ENCODE data around the gene C16orf95.

Gene C16orf95

DNA sequence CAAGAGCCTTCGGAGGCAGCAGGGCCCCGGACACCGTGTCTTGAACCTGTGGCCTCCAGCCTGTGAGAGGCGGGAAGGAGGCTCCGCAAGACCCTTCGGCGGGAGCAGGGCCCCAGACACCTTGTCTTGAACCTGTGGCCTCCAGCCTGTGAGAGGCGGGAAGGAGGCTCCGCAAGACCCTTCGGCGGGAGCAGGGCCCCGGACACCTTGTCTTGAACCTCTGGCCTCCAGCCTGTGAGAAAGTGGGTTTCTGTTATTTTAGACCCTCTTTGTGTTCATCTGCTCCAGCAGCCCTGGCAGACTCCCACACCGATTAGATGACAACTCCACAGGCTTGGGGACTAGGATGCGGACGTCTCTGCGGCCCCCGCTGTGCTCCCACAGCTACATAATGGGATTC, 36.4 kb upstream of the C16orf95 start:
- no peak for DNase-seq (ENCODE audit: low read depth)
- H3K4me3 ChIP-seq (ENCODE audit: low read depth, low read length): no peak overlapping the region
- TF ChIP-seq CTCF (IDR thresholded peaks at IDR 0.05; ENCODE audit: low read depth, low read length): no peak
- TF ChIP-seq POLR2A (IDR thresholded peaks at IDR 0.05; ENCODE audit: extremely low read depth, insufficient read length): no peak
- no peak for TF ChIP-seq MYC (IDR thresholded peaks at IDR 0.05; ENCODE audit: low read depth, low read length)
- no peak for TF ChIP-seq MAX (IDR thresholded peaks at IDR 0.05; ENCODE audit: low read depth, low read length)

DNA sequence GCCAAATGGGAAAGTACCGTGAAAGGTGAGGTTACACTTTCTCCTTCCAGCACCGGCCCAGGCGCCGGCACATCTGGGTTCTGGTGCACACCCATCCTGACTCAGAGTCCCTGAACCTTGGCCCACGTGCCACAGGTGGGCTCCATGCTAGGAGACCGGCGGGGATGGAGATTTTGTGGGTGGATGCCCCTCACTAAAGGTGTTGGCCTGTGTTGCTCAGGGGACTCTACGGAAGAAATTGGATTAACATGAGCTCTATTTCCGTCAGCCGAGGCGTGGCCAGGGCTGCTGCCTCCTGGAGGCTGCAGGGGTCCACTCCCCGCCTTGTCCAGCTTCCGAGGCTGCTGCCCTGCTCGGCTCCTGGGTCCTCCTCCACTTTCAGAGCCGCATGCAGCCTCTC, 35.6 kb upstream of the C16orf95 start:
- no peak for DNase-seq (ENCODE audit: low read depth)
- TF ChIP-seq POLR2A (IDR thresholded peaks at IDR 0.05; ENCODE audit: extremely low read depth, insufficient read length) (no peak), MYC (IDR thresholded peaks at IDR 0.05; ENCODE audit: low read depth, low read length) (no peak), MAX (IDR thresholded peaks at IDR 0.05; ENCODE audit: low read depth, low read length) (no peak), CTCF (IDR thresholded peaks at IDR 0.05; ENCODE audit: low read depth, low read length) (no peak)
- H3K4me3 ChIP-seq (ENCODE audit: low read depth, low read length): no peak overlapping the region

- TF ChIP-seq MAX (IDR thresholded peaks at IDR 0.05; ENCODE audit: low read depth, low read length) (no peak), CTCF (IDR thresholded peaks at IDR 0.05; ENCODE audit: low read depth, low read length) (no peak)
- no peak overlapping the region for H3K4me3 ChIP-seq (ENCODE audit: low read depth, low read length)
- no peak for DNase-seq (ENCODE audit: low read depth)
Observed at GRCh38 chr16:87351320-87351698, 34.1 kb upstream of the C16orf95 start.

DNA sequence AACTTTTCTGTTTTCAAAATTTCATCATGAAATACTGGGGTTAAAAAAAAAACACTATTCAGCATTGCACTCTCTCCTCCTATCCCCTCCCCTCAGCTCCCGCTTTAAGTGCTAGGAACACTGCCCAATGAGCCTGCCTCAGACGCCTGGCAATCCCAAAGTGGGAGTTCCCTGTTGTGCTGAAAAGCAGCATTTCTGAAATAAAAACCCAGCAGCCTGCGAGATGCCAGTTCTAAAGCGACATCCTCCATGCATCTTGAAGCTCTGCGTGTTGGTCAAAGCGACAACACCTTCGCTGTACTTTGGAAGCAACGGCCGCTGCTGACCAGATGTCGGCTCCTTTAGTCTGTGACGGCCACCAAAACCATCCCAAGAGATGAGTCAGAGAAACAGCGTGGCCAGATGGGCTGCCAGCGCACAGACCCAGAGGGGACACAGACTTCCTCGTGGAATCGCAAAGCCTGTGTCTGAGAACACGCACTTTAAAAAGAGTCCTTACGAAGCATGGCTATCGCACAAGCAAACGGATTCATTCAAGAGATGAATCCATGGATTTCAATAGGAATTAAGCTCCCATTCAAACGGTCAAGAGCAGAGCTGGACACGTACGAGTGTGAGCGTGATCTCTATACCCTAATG, 33.6 kb upstream of the C16orf95 start:
- no peak for DNase-seq (ENCODE audit: low read depth)
- no peak overlapping the region for H3K4me3 ChIP-seq (ENCODE audit: low read depth, low read length)
- TF ChIP-seq MAX (IDR thresholded peaks at IDR 0.05; ENCODE audit: low read depth, low read length) (no peak), POLR2A (IDR thresholded peaks at IDR 0.05; ENCODE audit: extremely low read depth, insufficient read length) (no peak), CTCF (IDR thresholded peaks at IDR 0.05; ENCODE audit: low read depth, low read length) (no peak), MYC (IDR thresholded peaks at IDR 0.05; ENCODE audit: low read depth, low read length) (no peak)

GRCh38 chr16:87350031-87350430, 32.8 kb upstream of the C16orf95 start:
- no peak for TF ChIP-seq POLR2A (IDR thresholded peaks at IDR 0.05; ENCODE audit: extremely low read depth, insufficient read length)
- no peak for TF ChIP-seq MAX (IDR thresholded peaks at IDR 0.05; ENCODE audit: low read depth, low read length)
- TF ChIP-seq MYC (IDR thresholded peaks at IDR 0.05; ENCODE audit: low read depth, low read length): no peak
- TF ChIP-seq CTCF (IDR thresholded peaks at IDR 0.05; ENCODE audit: low read depth, low read length): no peak

More at GRCh38 chr16:87350031-87350430, 32.8 kb upstream of the C16orf95 start:
- no peak overlapping the region for H3K4me3 ChIP-seq (ENCODE audit: low read depth, low read length)
- no peak for DNase-seq (ENCODE audit: low read depth)
